Gastrocnemius medialis (tissue), 4 donors: ENCODE measurements around the gene TRIM15.

Source experiments
- CTCF ChIP-seq, 5 experiments: fragments of 450-650 bp in 3 of 5; fragments of 200-600 bp in 2 of 5; sonication (generic) in 2 of 5; IDR thresholded peaks in 4 of 5; conservative IDR thresholded peaks in 1 of 5; 1 replicate in 4 of 5; 2 replicates in 1 of 5; pipeline ENCODE4 v1.5.1; 2016 to 2019; ENCODE audit warnings: antibody characterized with exemption in 5 of 5, mild to moderate bottlenecking in 3 of 5, moderate library complexity in 3 of 5
- POLR2A ChIP-seq, 2 donors: fragments of 450-650 bp; IDR thresholded peaks; one replicate each; pipeline ENCODE4 v1.6.1; 2017; ENCODE audit warnings: antibody characterized with exemption in 2 of 2, mild to moderate bottlenecking in 2 of 2, moderate library complexity in 2 of 2

GRCh38 chr6:30131947-30132497 is 31.3 kb upstream of the TRIM15 start:
- no peak for TF ChIP-seq POLR2A (IDR thresholded peaks at IDR 0.05)
- no peak for TF ChIP-seq CTCF (IDR thresholded peaks at IDR 0.05 in 4 of 5, conservative IDR thresholded peaks at IDR 0.05 in 1 of 5)
